ENCODE measurements around the gene ENO4.

ENO4 gene

DNA sequence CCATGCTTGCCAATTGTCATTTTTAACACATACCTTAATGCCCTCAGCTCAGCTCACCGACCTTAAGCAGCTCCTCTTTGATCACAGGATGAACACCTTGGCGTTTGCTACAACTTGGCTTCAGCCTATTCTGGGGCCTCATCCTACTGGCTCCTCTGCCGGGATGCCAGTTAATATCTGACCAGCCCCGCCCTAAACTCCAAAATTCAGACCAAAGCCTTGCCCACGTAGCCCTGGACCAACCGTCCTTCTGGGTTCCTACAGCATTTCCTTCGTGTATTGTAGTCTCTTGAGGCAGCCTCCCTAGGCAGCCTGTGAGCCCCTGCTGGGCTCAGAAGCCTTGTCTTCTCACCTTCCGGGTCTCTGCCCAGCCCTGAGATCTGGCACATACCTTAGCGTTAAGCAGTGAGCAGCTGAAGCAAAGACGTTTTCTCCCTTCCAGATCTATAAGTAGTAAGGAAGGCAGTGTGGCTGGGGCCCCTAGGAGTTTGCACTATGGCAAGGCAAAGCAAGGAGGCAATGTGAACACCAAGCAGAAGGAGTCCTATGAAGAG lies 836 bp downstream of the ENO4 start:
- no peak for TF ChIP-seq CTCF (IDR thresholded peaks at IDR 0.05; ENCODE audit: low read length, missing control alignments)
- no peak for DNase-seq (ENCODE audit: low read depth)
- H3K4me3 ChIP-seq (replicated peaks; ENCODE audit: low read depth, low read length): peak overlapping the region; percentile 68

GRCh38 chr10:116852246-116852645 lies 2.9 kb downstream of the ENO4 start:
- no peak for DNase-seq (ENCODE audit: low read depth)
- H3K4me3 ChIP-seq (replicated peaks; ENCODE audit: low read depth, low read length): no peak overlapping the region
- no peak for TF ChIP-seq CTCF (IDR thresholded peaks at IDR 0.05; ENCODE audit: low read length, missing control alignments)

DNA sequence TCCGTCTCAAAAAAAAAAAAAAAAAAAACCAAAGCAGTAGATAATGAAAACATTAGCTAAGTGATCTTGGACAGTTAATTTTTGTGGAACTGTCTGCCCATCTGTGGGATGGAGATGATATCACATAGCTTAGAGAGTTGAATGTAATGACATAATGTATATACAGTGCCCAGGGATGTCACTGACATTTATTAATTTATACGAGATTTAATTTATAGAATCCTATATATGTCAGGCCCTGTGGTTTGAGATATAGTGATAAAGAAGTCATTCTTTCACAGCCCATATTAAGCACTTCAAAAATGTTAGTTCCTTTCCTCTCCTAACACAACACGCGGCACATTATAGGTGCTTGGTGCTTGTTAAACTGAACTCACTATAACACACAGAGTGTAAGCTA lies 4.0 kb downstream of the ENO4 start:
- DNase-seq (ENCODE audit: low read depth): no peak
- TF ChIP-seq CTCF (IDR thresholded peaks at IDR 0.05; ENCODE audit: low read length, missing control alignments): no peak
- no peak overlapping the region for H3K4me3 ChIP-seq (replicated peaks; ENCODE audit: low read depth, low read length)

GRCh38 chr10:116853701-116854100 lies 4.4 kb downstream of the ENO4 start:
- no peak for DNase-seq (ENCODE audit: low read depth)
- H3K4me3 ChIP-seq (replicated peaks; ENCODE audit: low read depth, low read length): no peak overlapping the region
- TF ChIP-seq CTCF (IDR thresholded peaks at IDR 0.05; ENCODE audit: low read length, missing control alignments): no peak

- no peak overlapping the region for H3K4me3 ChIP-seq (replicated peaks; ENCODE audit: low read depth, low read length)
- no peak for TF ChIP-seq CTCF (IDR thresholded peaks at IDR 0.05; ENCODE audit: low read length, missing control alignments)
- no peak for DNase-seq (ENCODE audit: low read depth)
Observed at GRCh38 chr10:116857156-116857555, 7.9 kb downstream of the ENO4 start.

DNA sequence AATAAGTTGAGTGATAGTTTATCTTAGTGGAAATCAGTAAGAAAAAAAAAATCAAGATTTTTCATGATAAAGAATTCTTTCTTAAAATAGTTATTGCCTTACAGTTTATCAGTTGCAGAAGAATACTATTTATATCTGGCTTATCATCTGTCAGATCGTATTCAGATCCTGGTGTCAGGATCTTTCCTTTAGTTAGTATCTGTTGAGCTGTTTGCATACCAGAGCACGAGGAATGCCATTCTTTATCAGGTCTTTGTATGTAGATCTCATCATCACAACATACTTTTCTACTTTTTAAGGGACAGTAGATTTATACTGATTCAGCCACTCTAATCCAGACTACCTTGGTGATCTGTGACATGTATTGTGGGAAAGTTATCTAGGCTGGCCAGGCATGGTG lies 12.5 kb downstream of the ENO4 start:
- H3K4me3 ChIP-seq (replicated peaks; ENCODE audit: low read depth, low read length): no peak overlapping the region
- TF ChIP-seq CTCF (IDR thresholded peaks at IDR 0.05; ENCODE audit: low read length, missing control alignments): no peak
- no peak for DNase-seq (ENCODE audit: low read depth)

DNA sequence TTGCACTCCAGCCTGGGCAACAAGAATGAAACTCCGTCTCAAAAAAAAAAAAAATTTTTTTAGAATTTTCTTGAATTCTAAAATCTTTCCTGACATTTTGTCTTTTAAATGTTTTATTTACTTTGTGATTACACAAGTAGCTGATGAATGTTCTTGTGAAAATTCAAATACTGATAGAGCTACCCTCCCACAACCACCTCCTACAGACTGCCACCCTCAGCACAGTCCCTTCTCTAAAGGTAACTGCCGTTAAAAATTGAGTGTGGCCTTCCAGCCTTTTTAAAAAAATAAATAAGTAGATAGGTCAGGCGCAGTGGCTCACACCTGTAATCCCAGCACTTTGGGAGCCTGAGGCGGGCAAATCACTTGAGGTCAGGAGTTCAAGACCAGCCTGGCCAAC lies 15.1 kb downstream of the ENO4 start:
- DNase-seq (ENCODE audit: low read depth): no peak
- no peak for TF ChIP-seq CTCF (IDR thresholded peaks at IDR 0.05; ENCODE audit: low read length, missing control alignments)
- H3K4me3 ChIP-seq (replicated peaks; ENCODE audit: low read depth, low read length): no peak overlapping the region

Measured in fibroblast of pulmonary artery (primary cell).